Suprapubic skin (tissue), 4 donors: ENCODE data around the gene CDK15. TPM values are rescaled to one million over a fixed set of nuclear protein-coding genes. Genes with fewer than 3 reads are reported as not detected.

Experiments
- DNase-seq, 2 donors: peaks; one replicate each; pipeline ENCODE4 v3.0.0-alpha.2; 2019; ENCODE audit warnings: low spot score in 2 of 2
- H3K27ac ChIP-seq: fragments of 200-600 bp; sonication (generic); one replicate; pipeline ENCODE4 v1.5.1; 2019
- H3K27me3 ChIP-seq: fragments of 200-600 bp; sonication (generic); one replicate; pipeline ENCODE4 v1.5.1; 2019
- H3K36me3 ChIP-seq: fragments of 200-600 bp; sonication (generic); one replicate; pipeline ENCODE4 v1.5.1; 2019
- H3K4me1 ChIP-seq: fragments of 200-600 bp; sonication (generic); one replicate; pipeline ENCODE4 v1.5.1; 2019
- H3K4me3 ChIP-seq: fragments of 200-600 bp; sonication (generic); one replicate; pipeline ENCODE4 v1.5.1; 2019; ENCODE audit warnings: mild to moderate bottlenecking
- H3K9me3 ChIP-seq: fragments of 200-600 bp; sonication (generic); one replicate; pipeline ENCODE4 v1.5.1; 2019
- EP300 ChIP-seq: sonication (generic); formaldehyde crosslinking; IDR thresholded peaks from one replicate; pipeline ENCODE4 v1.6.1; 2017; ENCODE audit warnings: antibody characterized with exemption
- POLR2A ChIP-seq, 2 donors: fragments of 450-650 bp; IDR thresholded peaks; one replicate each; pipeline ENCODE4 v1.6.1; 2017; ENCODE audit warnings: antibody characterized with exemption in 2 of 2, mild to moderate bottlenecking in 2 of 2, moderate library complexity in 2 of 2
- POLR2AphosphoS5 ChIP-seq, 3 donors: sonication (generic); formaldehyde crosslinking; IDR thresholded peaks; one replicate each; pipeline ENCODE4 v1.6.1; 2017; ENCODE audit warnings: antibody characterized with exemption in 3 of 3
- WGBS: methylation state at CpG from one replicate; pipeline ENCODE4 v1.1.5; 2018; 5-methylcytosine and 5-hydroxymethylcytosine counted together
- total RNA-seq, 4 donors: library from RNA; depleted of rRNA; stranded (reverse); fragments of >200 nt; gene quantifications; one replicate each; pipeline ENCODE4 v1.1.0, GENCODE V29; 2016
- TF ChIP-seq, protein P1 (sequence below), 2 donors: fragments of 200-600 bp in 1 of 2; fragments of 450-650 bp in 1 of 2; sonication (generic) in 1 of 2; IDR thresholded peaks; one replicate each; pipeline ENCODE4 v1.5.1; 2016 to 2019; ENCODE audit warnings: antibody characterized with exemption in 2 of 2, mild to moderate bottlenecking in 1 of 2, moderate library complexity in 1 of 2

Gene CDK15
- total RNA-seq, 4 donors from 2014 or later, result 0.13 to 0.97 (median 0.66) TPM

DNA sequence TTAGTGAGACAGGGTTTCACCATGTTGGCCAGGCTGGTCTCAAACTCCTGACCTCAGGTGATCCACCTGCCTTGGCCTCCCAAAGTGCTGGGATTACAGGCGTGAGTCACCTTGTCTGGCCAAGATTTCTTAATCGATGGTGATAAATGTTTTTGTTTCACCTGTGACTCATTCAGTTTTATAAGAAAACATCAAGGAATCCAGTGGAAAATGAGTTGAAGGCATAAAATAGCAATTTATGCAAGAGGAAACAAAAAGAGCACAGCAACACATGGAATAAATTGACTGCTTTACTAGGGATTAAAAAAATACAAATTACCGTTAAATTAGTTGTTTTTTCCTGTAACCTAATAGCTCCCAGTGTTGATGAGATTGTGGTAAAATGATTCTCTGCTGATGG is 80.2 kb downstream of the CDK15 start:
- Histone ChIP-seq H3K27ac (no peak overlapping the region), H3K4me3 (no peak overlapping the region), H3K4me1 (peaks cover 48% of the 10 kb centered on the region), H3K27me3 (no peaks in the 10 kb centered on the region), H3K9me3 (no peaks in the 10 kb centered on the region), H3K36me3 (no peaks in the 10 kb centered on the region)
- DNase-seq, result no peak
- WGBS, result 64% methylated on average over 3 of the region's 3 CpGs
- TF ChIP-seq POLR2AphosphoS5 (IDR thresholded peaks at IDR 0.05) (no peak), EP300 (no peak), POLR2A (IDR thresholded peaks at IDR 0.05) (no peak)
- TF ChIP-seq, protein P1, sequence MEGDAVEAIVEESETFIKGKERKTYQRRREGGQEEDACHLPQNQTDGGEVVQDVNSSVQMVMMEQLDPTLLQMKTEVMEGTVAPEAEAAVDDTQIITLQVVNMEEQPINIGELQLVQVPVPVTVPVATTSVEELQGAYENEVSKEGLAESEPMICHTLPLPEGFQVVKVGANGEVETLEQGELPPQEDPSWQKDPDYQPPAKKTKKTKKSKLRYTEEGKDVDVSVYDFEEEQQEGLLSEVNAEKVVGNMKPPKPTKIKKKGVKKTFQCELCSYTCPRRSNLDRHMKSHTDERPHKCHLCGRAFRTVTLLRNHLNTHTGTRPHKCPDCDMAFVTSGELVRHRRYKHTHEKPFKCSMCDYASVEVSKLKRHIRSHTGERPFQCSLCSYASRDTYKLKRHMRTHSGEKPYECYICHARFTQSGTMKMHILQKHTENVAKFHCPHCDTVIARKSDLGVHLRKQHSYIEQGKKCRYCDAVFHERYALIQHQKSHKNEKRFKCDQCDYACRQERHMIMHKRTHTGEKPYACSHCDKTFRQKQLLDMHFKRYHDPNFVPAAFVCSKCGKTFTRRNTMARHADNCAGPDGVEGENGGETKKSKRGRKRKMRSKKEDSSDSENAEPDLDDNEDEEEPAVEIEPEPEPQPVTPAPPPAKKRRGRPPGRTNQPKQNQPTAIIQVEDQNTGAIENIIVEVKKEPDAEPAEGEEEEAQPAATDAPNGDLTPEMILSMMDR (IDR thresholded peaks at IDR 0.05), result no peak

DNA sequence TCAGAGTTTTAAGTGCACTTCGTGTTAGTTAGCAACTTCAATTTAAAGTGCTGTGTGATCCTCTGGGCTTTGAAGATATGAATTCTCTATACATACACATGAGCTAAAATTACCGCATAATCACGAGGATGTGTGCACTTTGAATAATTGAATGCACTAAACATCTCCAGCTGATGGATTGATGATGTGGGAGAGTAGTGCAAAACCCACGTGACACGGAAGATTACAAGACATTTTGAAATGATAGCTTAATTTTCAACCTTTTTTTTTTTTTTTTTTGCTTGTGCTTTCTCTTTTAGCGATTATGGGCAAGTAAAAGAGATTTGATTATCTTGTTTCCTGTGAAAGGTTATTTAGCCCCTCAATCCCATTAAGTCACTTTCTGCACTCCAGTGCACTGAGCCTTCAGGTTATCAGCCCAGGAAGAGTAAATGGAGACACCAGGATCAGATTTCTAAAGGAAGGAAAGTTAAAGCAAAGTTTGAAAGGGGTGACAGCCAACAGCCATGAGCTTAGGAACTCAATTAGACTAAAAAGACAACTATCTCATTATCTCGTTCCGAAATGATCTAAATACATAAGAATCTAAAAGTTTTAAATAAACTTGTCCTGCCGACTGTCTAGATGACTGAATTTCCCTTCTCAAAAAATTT is 81.6 kb downstream of the CDK15 start:
- H3K4me3 ChIP-seq, result peak overlapping the region; percentile 38
- DNase-seq, result peak in 1 of 2 donors; percentile 8
- 24% methylated on average over 9 of the region's 9 CpGs for WGBS

DNA sequence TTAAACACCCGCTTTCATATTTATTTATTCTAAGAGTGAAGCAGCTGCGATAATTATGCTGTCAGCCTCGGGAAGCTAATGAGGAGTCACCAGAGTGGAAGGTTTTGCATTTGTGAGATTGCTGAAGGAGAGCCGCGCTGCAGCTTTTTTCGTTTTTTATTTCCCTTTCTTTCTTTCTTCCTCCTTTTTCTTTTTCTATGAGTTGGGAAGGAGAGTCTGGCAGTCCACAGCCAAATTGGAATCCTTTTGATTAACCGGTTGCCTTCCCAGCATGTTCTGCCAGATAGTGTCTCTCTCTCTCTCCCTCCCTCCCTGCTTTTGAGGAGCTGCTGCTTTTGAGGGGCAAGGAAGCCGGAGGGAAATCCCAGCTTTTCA is 82.1 kb downstream of the CDK15 start:
- H3K4me1 ChIP-seq, result peaks cover 31% of the 10 kb centered on the region
- TF ChIP-seq, protein P1 (IDR thresholded peaks at IDR 0.05), result no peak
- TF ChIP-seq POLR2A (IDR thresholded peaks at IDR 0.05) (no peak), EP300 (no peak), POLR2AphosphoS5 (IDR thresholded peaks at IDR 0.05) (no peak)
- no peaks in the 10 kb centered on the region for H3K27me3 ChIP-seq
- H3K9me3 ChIP-seq, result no peaks in the 10 kb centered on the region
- H3K4me3 ChIP-seq, result peak overlapping the region; percentile 38
- no peak overlapping the region for H3K27ac ChIP-seq
- H3K36me3 ChIP-seq, result no peaks in the 10 kb centered on the region
- peak in 1 of 2 donors; percentile 15 for DNase-seq
- 17% methylated on average over 8 of the region's 8 CpGs for WGBS

More for the DNA sequence above, 81.6 kb downstream of the CDK15 start:
- no peaks in the 10 kb centered on the region for H3K36me3 ChIP-seq
- peaks cover 37% of the 10 kb centered on the region for H3K4me1 ChIP-seq
- no peaks in the 10 kb centered on the region for H3K27me3 ChIP-seq
- no peak overlapping the region for H3K27ac ChIP-seq
- H3K9me3 ChIP-seq, result no peaks in the 10 kb centered on the region
- TF ChIP-seq, protein P1 (IDR thresholded peaks at IDR 0.05), result no peak
- TF ChIP-seq POLR2AphosphoS5 (IDR thresholded peaks at IDR 0.05), result no peak
- TF ChIP-seq EP300, result no peak
- TF ChIP-seq POLR2A (IDR thresholded peaks at IDR 0.05), result no peak

DNA sequence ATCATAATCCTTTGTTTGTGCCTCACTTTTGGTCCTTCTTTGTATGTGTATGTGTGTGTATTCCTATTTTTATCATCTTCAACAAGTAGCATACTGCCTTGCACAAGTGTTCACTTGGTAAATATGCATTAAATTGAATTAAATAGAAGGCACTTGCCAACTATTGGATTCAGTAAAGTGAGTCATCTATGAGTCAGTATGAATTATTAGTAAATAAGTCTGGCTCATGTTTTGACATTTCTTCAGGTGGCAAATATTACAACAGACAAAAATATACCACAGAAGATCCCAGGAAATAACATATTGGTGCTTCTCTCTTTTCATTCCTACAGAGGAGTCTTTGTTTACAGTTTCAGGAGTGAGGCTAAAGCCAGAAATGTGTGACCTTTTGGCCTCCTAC is 84.1 kb downstream of the CDK15 start:
- TF ChIP-seq EP300, result no peak
- TF ChIP-seq POLR2AphosphoS5 (IDR thresholded peaks at IDR 0.05), result no peak
- TF ChIP-seq POLR2A (IDR thresholded peaks at IDR 0.05), result no peak
- TF ChIP-seq, protein P1 (IDR thresholded peaks at IDR 0.05), result no peak
- Histone ChIP-seq H3K36me3 (no peaks in the 10 kb centered on the region), H3K27ac (peak overlapping the region; percentile 31), H3K4me1 (peaks cover 29% of the 10 kb centered on the region), H3K27me3 (no peaks in the 10 kb centered on the region), H3K4me3 (no peak overlapping the region), H3K9me3 (no peaks in the 10 kb centered on the region)
- DNase-seq, result no peak

GRCh38 chr2:201891676-201892075 is 85.3 kb downstream of the CDK15 start:
- Histone ChIP-seq H3K9me3 (no peaks in the 10 kb centered on the region), H3K27me3 (no peaks in the 10 kb centered on the region), H3K36me3 (no peaks in the 10 kb centered on the region), H3K4me1 (peaks cover 29% of the 10 kb centered on the region), H3K27ac (no peak overlapping the region), H3K4me3 (no peak overlapping the region)
- DNase-seq, result peak in 1 of 2 donors; percentile 34
- WGBS, result 70% methylated on average over 6 of the region's 6 CpGs
- no peak for TF ChIP-seq POLR2AphosphoS5 (IDR thresholded peaks at IDR 0.05)
- TF ChIP-seq, protein P1 (IDR thresholded peaks at IDR 0.05), result no peak
- TF ChIP-seq EP300, result no peak
- no peak for TF ChIP-seq POLR2A (IDR thresholded peaks at IDR 0.05)
